Colonic mucosa (tissue), 4 donors: ENCODE results near the gene PSMD7. TPM values are rescaled to one million over a fixed set of nuclear protein-coding genes. Genes with fewer than 3 reads are reported as not detected.

Source experiments
- DNase-seq: peaks from one replicate; pipeline ENCODE4 v3.0.0-alpha.2; 2020
- H3K27ac ChIP-seq: fragments of 200-600 bp; one replicate; pipeline ENCODE4 v1.8.0; 2021
- H3K27me3 ChIP-seq: fragments of 200-600 bp; one replicate; pipeline ENCODE4 v1.8.0; 2021
- H3K36me3 ChIP-seq: fragments of 200-600 bp; one replicate; pipeline ENCODE4 v1.8.0; 2021
- H3K4me1 ChIP-seq: fragments of 200-600 bp; one replicate; pipeline ENCODE4 v1.8.0; 2021; ENCODE audit warnings: mild to moderate bottlenecking
- H3K4me3 ChIP-seq: fragments of 200-600 bp; one replicate; pipeline ENCODE4 v1.8.0; 2021
- H3K9ac ChIP-seq, 2 donors: one replicate each; pipeline ENCODE4 v1.7.0; 2013; ENCODE audit warnings: control low read depth in 2 of 2, low read depth in 2 of 2, low read length in 2 of 2
- H3K9me3 ChIP-seq: fragments of 200-600 bp; one replicate; pipeline ENCODE4 v1.8.0; 2021
- intact Hi-C: fragments of 100-400 bp; cut with DNase I; formaldehyde crosslinking; loops from one replicate; pipeline ENCODE4 v1.14.1; 2022
- total RNA-seq, 2 donors: library from RNA; stranded (reverse); fragmentation: NEBNext Ultra II Directional in 1 of 2; extraction: Animal tissue kit (Norgen Biotek cat#: 25700) in 1 of 2; gene quantifications; one replicate each; pipeline ENCODE4 v1.2.1, GENCODE V29; 2021
- TF ChIP-seq, protein P1 (sequence below): fragments of 200-600 bp; IDR thresholded peaks from one replicate; pipeline ENCODE4 v1.8.0; 2022; ENCODE audit warnings: antibody characterized with exemption, mild to moderate bottlenecking
- donor health status: healthy.
- donor health status: DM: no; HTN: no; CAD: no.
- donor health status: DM: no; HTN: no; CAD: no.

The PSMD7 gene
- total RNA-seq, 2 donors from 2014 or later, result 80.9 to 96.8 TPM

DNA sequence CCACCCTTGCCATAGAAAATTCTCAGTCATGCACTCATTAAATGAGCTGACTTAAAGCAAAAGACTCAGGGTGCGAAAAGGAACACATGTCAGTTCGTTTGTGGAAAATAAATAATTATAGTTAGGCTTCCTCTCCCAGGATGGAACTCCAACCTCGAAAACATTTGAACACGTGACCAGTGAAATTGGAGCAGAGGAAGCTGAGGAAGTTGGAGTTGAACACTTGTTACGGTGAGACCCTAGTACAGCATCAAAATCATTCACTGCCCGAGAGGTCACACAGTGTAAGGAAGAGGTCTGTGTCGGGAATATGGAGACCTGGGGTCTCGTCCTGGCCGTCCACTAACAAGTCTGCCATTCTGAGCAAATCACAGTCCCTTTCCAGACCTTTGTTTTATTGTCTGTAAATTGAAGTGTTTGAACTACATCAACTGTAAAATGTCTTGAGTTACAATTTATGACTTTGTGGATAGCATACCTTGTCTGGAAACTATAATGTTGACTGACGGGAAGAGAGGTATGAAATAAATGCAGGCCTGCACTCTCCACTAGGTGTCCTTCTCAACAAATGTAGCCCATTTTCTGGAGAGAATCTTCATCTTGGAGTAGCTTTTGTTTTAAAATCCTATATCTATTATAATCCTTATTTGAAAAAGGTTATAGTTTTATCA lies 7.7 kb downstream of the PSMD7 start:
- H3K9ac ChIP-seq, result no peak overlapping the region
- no peaks in the 10 kb centered on the region for H3K27me3 ChIP-seq
- DNase-seq, result no peak
- peaks cover 41% of the 10 kb centered on the region for H3K36me3 ChIP-seq
- intact Hi-C loops, result loop anchor here (10.0 kb wide), 1 partner anchor 321 kb away; no protein-coding TSS in a partner anchor
- no peaks in the 10 kb centered on the region for H3K9me3 ChIP-seq
- no peak overlapping the region for H3K4me3 ChIP-seq
- TF ChIP-seq, protein P1, sequence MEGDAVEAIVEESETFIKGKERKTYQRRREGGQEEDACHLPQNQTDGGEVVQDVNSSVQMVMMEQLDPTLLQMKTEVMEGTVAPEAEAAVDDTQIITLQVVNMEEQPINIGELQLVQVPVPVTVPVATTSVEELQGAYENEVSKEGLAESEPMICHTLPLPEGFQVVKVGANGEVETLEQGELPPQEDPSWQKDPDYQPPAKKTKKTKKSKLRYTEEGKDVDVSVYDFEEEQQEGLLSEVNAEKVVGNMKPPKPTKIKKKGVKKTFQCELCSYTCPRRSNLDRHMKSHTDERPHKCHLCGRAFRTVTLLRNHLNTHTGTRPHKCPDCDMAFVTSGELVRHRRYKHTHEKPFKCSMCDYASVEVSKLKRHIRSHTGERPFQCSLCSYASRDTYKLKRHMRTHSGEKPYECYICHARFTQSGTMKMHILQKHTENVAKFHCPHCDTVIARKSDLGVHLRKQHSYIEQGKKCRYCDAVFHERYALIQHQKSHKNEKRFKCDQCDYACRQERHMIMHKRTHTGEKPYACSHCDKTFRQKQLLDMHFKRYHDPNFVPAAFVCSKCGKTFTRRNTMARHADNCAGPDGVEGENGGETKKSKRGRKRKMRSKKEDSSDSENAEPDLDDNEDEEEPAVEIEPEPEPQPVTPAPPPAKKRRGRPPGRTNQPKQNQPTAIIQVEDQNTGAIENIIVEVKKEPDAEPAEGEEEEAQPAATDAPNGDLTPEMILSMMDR, result peak; percentile 13
- H3K4me1 ChIP-seq, result no peaks in the 10 kb centered on the region
- no peak overlapping the region for H3K27ac ChIP-seq

DNA sequence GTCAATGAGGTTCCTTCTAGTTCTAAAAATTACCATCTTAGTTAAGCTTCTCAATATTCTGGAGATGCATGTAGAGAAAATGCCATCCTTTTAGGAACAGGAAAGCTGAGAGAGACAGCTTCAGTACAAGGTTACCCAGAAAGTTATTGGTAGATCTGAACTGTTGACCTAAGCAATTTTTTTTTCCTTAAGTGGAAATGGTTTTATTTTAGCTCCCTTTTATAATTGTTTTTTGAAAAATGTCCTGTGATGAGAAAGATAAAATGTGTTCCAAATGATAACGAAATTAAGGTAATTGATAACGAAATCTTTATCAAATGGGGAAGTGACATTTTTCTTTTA lies 8.2 kb downstream of the PSMD7 start:
- H3K36me3 ChIP-seq, result peaks cover 41% of the 10 kb centered on the region
- no peak overlapping the region for H3K27ac ChIP-seq
- H3K4me1 ChIP-seq, result no peaks in the 10 kb centered on the region
- DNase-seq, result no peak
- H3K4me3 ChIP-seq, result no peak overlapping the region
- TF ChIP-seq, protein P1, result no peak
- H3K9ac ChIP-seq, result no peak overlapping the region
- H3K9me3 ChIP-seq, result no peaks in the 10 kb centered on the region
- no peaks in the 10 kb centered on the region for H3K27me3 ChIP-seq
- intact Hi-C loops, result loop anchor here (5.0 to 10.0 kb wide), 2 partner anchors 127 to 320 kb away; no protein-coding TSS in a partner anchor

DNA sequence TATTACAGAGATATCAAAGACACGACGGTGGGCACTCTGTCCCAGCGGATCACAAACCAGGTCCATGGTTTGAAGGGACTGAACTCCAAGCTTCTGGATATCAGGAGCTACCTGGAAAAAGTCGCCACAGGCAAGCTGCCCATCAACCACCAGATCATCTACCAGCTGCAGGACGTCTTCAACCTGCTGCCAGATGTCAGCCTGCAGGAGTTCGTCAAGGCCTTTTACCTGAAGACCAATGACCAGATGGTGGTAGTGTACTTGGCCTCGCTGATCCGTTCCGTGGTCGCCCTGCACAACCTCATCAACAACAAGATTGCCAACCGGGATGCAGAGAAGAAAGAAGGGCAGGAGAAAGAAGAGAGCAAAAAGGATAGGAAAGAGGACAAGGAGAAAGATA lies 8.7 kb downstream of the PSMD7 start:
- Histone ChIP-seq H3K4me3 (no peak overlapping the region), H3K9me3 (no peaks in the 10 kb centered on the region), H3K9ac (no peak overlapping the region), H3K27me3 (no peaks in the 10 kb centered on the region), H3K27ac (no peak overlapping the region), H3K4me1 (no peaks in the 10 kb centered on the region), H3K36me3 (peaks cover 41% of the 10 kb centered on the region)
- TF ChIP-seq, protein P1, result no peak
- intact Hi-C loops, result loop anchor here (5.0 to 10.0 kb wide), 2 partner anchors 127 to 320 kb away; no protein-coding TSS in a partner anchor
- no peak for DNase-seq

DNA sequence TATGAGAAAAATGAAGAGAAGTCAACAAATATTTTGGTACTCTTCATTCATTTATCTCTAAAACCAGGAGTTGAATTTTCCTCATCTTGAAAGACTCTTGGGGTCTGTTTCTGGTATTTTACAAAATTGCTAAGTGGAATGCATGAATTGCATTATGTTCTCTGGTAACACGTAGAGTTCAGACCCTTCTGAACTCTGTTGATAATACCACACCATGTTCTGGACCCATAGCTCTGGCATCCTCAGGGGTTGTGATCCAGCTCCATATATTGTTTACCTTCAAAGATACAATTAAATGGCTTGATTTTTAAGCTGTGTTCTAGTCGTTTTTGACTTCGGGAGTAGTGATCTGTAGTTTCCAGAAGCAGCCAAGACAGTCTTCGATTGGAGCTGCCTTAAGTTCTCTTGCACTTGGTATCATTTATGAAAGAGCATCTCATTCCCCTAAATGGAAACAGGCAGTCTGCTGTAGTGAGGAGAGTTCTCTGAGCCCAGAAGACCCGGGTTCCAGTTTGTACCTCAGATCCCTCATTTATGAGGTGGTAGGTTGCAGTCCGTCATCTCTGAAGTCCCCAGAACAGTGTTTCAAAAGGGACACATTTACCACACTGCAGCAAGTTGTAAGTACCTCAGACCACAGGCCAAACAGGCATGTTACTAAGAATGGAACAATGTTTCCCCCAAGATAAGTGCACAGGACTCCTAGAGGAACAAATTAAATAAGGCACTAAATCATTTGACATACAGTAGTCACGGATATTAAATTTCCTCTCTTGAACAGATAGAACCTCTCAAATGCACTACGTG lies 9.6 kb downstream of the PSMD7 start:
- H3K9me3 ChIP-seq, result no peaks in the 10 kb centered on the region
- H3K27ac ChIP-seq, result no peak overlapping the region
- intact Hi-C loops, result loop anchor here (5.0 to 10.0 kb wide), 2 partner anchors 126 to 319 kb away; no protein-coding TSS in a partner anchor
- H3K36me3 ChIP-seq, result peaks cover 41% of the 10 kb centered on the region
- H3K4me3 ChIP-seq, result no peak overlapping the region
- DNase-seq, result no peak
- no peaks in the 10 kb centered on the region for H3K4me1 ChIP-seq
- TF ChIP-seq, protein P1, result no peak
- no peak overlapping the region for H3K9ac ChIP-seq
- no peaks in the 10 kb centered on the region for H3K27me3 ChIP-seq

DNA sequence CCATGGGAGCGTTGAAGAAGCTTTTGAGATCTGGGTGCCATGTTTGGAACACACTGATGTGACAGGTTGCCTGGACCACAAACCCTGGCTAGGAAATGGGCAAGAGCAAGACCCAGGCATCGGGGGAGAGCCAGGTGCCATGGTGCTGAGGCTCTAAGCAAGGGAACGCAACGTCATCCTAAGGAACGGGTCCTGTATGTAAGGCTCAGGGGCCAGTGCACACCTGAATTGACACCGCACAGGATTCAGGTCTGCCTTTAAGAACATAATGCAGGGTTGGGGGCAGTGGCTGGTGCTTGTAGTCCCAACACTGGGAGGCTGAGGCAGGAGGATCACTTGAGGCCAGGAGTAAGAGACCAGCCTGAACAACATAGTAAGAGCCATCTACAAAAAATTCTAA lies 10.8 kb downstream of the PSMD7 start:
- Histone ChIP-seq H3K9ac (no peak overlapping the region), H3K36me3 (peaks cover 31% of the 10 kb centered on the region), H3K27me3 (no peaks in the 10 kb centered on the region), H3K9me3 (no peaks in the 10 kb centered on the region), H3K4me1 (no peaks in the 10 kb centered on the region), H3K27ac (no peak overlapping the region), H3K4me3 (no peak overlapping the region)
- TF ChIP-seq, protein P1, result no peak
- DNase-seq, result no peak
- intact Hi-C loops, result loop anchor here (5.0 to 10.0 kb wide), 2 partner anchors 125 to 317 kb away; no protein-coding TSS in a partner anchor
